Measurements from ENCODE around the gene NCOA3. TPM values are rescaled to one million over a fixed set of nuclear protein-coding genes. Genes with fewer than 3 reads are reported as not detected.

The NCOA3 gene
- total and polyA plus RNA-seq, 8 donors = 34.5 to 41.5 (median 38.2) TPM

DNA sequence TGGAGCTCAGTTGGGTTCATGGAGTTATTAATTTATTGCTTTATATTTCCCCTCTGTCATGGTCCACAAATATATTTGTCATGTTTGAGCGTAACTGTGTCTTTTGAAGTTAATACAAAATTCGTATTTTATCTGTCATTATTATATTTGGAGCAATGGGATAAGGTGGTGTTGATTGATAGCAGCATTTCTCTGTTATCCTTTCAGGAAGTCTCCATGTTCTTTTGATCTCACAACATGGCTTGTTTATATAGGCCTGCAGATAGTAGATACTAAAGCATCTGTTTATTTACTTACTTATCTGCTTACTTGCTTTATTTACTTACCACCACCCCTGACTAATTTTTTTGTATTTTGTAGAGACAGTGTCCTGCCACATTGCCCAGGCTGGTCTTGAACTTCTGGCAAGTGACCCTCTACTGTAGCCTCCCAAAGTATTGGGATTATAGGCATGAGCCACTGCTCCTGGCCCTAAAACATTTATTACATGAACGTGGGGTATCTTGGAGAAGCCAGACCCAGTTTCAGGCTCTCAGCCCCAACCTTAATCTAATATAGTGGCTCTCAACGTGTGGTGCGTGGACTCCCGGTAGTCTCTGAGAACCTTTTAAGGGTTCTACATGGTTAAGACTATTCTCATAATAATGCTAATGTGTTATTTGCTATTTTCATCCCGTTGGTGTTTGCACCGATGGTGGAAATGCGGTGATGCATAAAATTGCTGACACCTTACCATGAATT, 104.2 kb downstream of the NCOA3 start:
- ATAC-seq (no peak), DNase-seq (no peak)
- TF ChIP-seq, protein P1, sequence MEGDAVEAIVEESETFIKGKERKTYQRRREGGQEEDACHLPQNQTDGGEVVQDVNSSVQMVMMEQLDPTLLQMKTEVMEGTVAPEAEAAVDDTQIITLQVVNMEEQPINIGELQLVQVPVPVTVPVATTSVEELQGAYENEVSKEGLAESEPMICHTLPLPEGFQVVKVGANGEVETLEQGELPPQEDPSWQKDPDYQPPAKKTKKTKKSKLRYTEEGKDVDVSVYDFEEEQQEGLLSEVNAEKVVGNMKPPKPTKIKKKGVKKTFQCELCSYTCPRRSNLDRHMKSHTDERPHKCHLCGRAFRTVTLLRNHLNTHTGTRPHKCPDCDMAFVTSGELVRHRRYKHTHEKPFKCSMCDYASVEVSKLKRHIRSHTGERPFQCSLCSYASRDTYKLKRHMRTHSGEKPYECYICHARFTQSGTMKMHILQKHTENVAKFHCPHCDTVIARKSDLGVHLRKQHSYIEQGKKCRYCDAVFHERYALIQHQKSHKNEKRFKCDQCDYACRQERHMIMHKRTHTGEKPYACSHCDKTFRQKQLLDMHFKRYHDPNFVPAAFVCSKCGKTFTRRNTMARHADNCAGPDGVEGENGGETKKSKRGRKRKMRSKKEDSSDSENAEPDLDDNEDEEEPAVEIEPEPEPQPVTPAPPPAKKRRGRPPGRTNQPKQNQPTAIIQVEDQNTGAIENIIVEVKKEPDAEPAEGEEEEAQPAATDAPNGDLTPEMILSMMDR (IDR thresholded peaks at IDR 0.05) = no peak
- no peaks in the 10 kb centered on the region for H3K27me3 ChIP-seq
- H3K4me3 ChIP-seq = no peak overlapping the region
- H3K36me3 ChIP-seq = no peaks in the 10 kb centered on the region
- H3K27ac ChIP-seq = peak overlapping the region in 1 of 2 donors; percentile 38
- no peaks in the 10 kb centered on the region for H3K9me3 ChIP-seq
- intact Hi-C loops (cut with DNase I) = loop anchor here in 1 of 2 donors (10.0 kb wide), 1 partner anchor 101 kb away; the partner anchor contains the start of gene NCOA3
- H3K4me1 ChIP-seq = peaks cover 6 to 35% of the 10 kb centered on the region in 2 donors

DNA sequence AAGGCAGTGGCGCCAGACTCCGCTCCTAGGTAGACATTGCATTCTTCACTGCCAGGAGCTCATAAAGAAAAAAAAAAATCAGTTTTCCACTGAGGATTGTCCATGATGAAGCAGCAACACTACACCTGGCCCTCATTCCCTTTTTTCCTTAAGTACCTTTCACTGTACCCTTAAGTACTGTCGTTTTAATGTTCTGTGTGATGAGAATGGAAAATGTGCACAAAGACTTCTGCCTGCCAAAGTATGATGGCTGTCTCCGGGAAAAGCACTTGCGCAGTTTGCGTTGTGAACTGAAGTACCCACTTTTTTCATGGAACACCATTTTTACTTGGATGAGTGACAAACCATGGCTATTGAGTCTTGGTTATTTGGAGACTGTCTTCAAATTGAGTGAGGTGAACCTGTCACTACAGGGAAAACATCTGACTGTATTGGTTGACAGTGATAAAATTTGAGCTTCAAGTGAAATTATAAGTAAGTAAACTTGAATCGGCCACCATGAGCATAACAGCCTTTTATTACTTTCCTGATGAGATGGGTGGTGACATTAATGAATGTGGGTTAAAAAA, 104.8 kb downstream of the NCOA3 start:
- H3K36me3 ChIP-seq = no peaks in the 10 kb centered on the region
- no peak overlapping the region for H3K4me3 ChIP-seq
- DNase-seq = no peak
- TF ChIP-seq, protein P1 (IDR thresholded peaks at IDR 0.05) = no peak
- intact Hi-C loops (cut with DNase I) = loop anchor here in 1 of 2 donors (10.0 kb wide), 1 partner anchor 102 kb away; the partner anchor contains the start of gene NCOA3
- no peaks in the 10 kb centered on the region for H3K9me3 ChIP-seq
- no peaks in the 10 kb centered on the region for H3K27me3 ChIP-seq
- peaks cover 6 to 41% of the 10 kb centered on the region in 2 donors for H3K4me1 ChIP-seq
- ATAC-seq = peak; percentile 71
- H3K27ac ChIP-seq = peak overlapping the region in 1 of 2 donors; percentile 38

DNA sequence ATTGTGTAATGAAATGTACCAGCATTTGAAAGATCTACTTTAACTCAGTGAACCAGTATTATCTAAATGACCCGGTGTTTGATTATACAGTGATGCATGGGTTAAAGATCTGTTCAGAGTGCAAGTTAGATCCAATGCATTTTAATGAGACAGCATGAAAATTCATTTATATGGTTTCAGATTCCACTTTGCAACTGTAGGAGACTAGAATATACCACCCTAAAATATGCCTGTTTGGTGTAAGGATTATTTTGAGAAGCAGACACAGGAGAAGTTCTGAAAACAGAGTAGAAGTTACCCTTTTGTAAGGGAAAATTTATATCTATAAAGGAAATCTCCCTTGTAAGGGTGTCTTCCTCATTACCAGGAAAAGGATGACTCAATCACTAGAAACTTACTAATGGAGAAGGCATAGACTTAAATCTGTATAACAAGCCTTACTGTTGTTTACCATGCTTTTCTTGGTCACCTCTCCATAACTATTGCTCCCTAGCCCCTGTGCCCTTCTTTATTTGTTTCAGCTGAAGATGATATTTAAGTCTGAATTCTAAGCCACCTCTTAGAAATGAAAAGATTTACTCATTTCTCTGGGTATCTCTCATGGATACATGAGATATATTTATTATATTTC, 105.4 kb downstream of the NCOA3 start:
- Histone ChIP-seq H3K4me1 (peaks cover 6 to 39% of the 10 kb centered on the region in 2 donors), H3K27me3 (no peaks in the 10 kb centered on the region), H3K4me3 (no peak overlapping the region), H3K36me3 (no peaks in the 10 kb centered on the region), H3K27ac (peak overlapping the region; percentile 17 to 38), H3K9me3 (no peaks in the 10 kb centered on the region)
- intact Hi-C loops (cut with DNase I) = loop anchor here in 1 of 2 donors (10.0 kb wide), 1 partner anchor 102 kb away; the partner anchor contains the start of gene NCOA3
- DNase-seq (no peak), ATAC-seq (peak; percentile 41)
- TF ChIP-seq, protein P1 (IDR thresholded peaks at IDR 0.05) = no peak

DNA sequence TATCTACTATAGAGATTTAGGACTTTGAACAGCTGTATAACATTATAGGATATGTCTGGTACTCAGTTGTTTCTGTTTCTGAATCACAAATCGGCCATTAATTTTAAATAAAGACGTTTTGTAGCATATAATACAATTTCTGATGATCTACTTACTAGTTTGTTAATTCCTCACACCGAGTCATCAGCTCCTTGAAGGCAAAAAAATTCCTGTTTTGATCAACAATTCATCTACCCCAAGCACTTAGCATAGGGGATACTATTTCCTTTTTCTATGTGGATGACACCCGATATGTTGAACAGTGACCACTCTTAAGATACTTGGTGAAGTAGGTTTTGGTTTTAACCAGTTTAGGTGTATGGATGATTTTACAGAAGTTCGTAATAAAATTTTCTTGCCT, 107.3 kb downstream of the NCOA3 start:
- Histone ChIP-seq H3K4me3 (no peak overlapping the region), H3K27me3 (no peaks in the 10 kb centered on the region), H3K9me3 (no peaks in the 10 kb centered on the region), H3K27ac (no peak overlapping the region), H3K36me3 (no peaks in the 10 kb centered on the region), H3K4me1 (peaks cover 6 to 45% of the 10 kb centered on the region in 2 donors)
- DNase-seq (no peak), ATAC-seq (no peak)
- intact Hi-C loops (cut with DNase I) = loop anchor here in 1 of 2 donors (10.0 kb wide), 1 partner anchor 104 kb away; the partner anchor contains the start of gene NCOA3
- TF ChIP-seq, protein P1 (IDR thresholded peaks at IDR 0.05) = no peak
